ENCODE data around the gene HSPBP1.

Gene HSPBP1

GRCh38 chr19:55216461-55217198 lies 63.3 kb downstream of the HSPBP1 start:
- H3K4me3 ChIP-seq (replicated peaks; ENCODE audit: low read depth, low read length) = peak overlapping the region; percentile 57
- peak; percentile 99 for DNase-seq (ENCODE audit: low read depth)
- no peak for TF ChIP-seq CTCF (IDR thresholded peaks at IDR 0.05; ENCODE audit: low read length, missing control alignments)

- no peak for TF ChIP-seq CTCF (IDR thresholded peaks at IDR 0.05; ENCODE audit: low read length, missing control alignments)
- H3K4me3 ChIP-seq (replicated peaks; ENCODE audit: low read depth, low read length) = no peak overlapping the region
- DNase-seq (ENCODE audit: low read depth) = no peak
Measured at GRCh38 chr19:55213547-55213946, 66.4 kb downstream of the HSPBP1 start.

GRCh38 chr19:55212447-55212846 lies 67.5 kb downstream of the HSPBP1 start:
- TF ChIP-seq CTCF (IDR thresholded peaks at IDR 0.05; ENCODE audit: low read length, missing control alignments) = peak; percentile 25
- H3K4me3 ChIP-seq (replicated peaks; ENCODE audit: low read depth, low read length) = no peak overlapping the region
- no peak for DNase-seq (ENCODE audit: low read depth)

Data from fibroblast of pulmonary artery (primary cell).